LoVo (cell line): Measurements from ENCODE around the gene RHBDD2.
"Not testable (repeated sequence)": the region's sequence is repeated elsewhere in the genome, so short reads cannot be mapped to it uniquely, and the experiment has no call there.

Experiments used
- DNase-seq: peaks from one replicate; pipeline ENCODE4 v3.0.0-alpha.2; 2016; ENCODE audit warnings: low spot score

Gene RHBDD2

GRCh38 chr7:75878769-75879611, at the start of gene RHBDD2:
Gene RHBDD2 (plus strand): TSS chr7:75879034. CDS start chr7:75879083, 49 bp downstream.
- peak; percentile 98 for DNase-seq

GRCh38 chr7:75829656-75830055, 49.2 kb upstream of the RHBDD2 start:
- peak; percentile 85 for DNase-seq

- DNase-seq, result no peak
Measured at GRCh38 chr7:75830978-75831377, 47.9 kb upstream of the RHBDD2 start.

GRCh38 chr7:75833662-75834061, 45.2 kb upstream of the RHBDD2 start:
- DNase-seq, result not testable (repeated sequence)

- DNase-seq, result no peak
Measured at GRCh38 chr7:75835688-75836285, 43.0 kb upstream of the RHBDD2 start.

GRCh38 chr7:75836798-75837197, 42.0 kb upstream of the RHBDD2 start:
- DNase-seq, result no peak

- DNase-seq, result not testable (repeated sequence)
Measured at GRCh38 chr7:75838281-75838930, 40.4 kb upstream of the RHBDD2 start.

GRCh38 chr7:75840029-75840428, 38.8 kb upstream of the RHBDD2 start:
- DNase-seq, result no peak

GRCh38 chr7:75842836-75843446, 35.9 kb upstream of the RHBDD2 start:
- DNase-seq, result peak; percentile 23

GRCh38 chr7:75843613-75844116, 35.2 kb upstream of the RHBDD2 start:
- DNase-seq, result no peak

- DNase-seq, result no peak
Measured at GRCh38 chr7:75844158-75844557, 34.7 kb upstream of the RHBDD2 start.

GRCh38 chr7:75845132-75845531, 33.7 kb upstream of the RHBDD2 start:
- DNase-seq, result not testable (repeated sequence)

GRCh38 chr7:75847707-75848106, 31.1 kb upstream of the RHBDD2 start:
- DNase-seq, result no peak

- no peak for DNase-seq
Measured at GRCh38 chr7:75849573-75849972, 29.3 kb upstream of the RHBDD2 start.

GRCh38 chr7:75850235-75850634, 28.6 kb upstream of the RHBDD2 start:
- no peak for DNase-seq

GRCh38 chr7:75854233-75854632, 24.6 kb upstream of the RHBDD2 start:
- no peak for DNase-seq

GRCh38 chr7:75854813-75855345, 24.0 kb upstream of the RHBDD2 start:
- not testable (repeated sequence) for DNase-seq

- DNase-seq, result no peak
Measured at GRCh38 chr7:75856536-75856935, 22.3 kb upstream of the RHBDD2 start.

- no peak for DNase-seq
Measured at GRCh38 chr7:75858410-75858809, 20.4 kb upstream of the RHBDD2 start.

- DNase-seq, result no peak
Measured at GRCh38 chr7:75861636-75862035, 17.2 kb upstream of the RHBDD2 start.

GRCh38 chr7:75864251-75864650, 14.6 kb upstream of the RHBDD2 start:
- not testable (repeated sequence) for DNase-seq

- DNase-seq, result no peak
Measured at GRCh38 chr7:75866114-75866488, 12.7 kb upstream of the RHBDD2 start.
